Heart left ventricle (tissue), 13 donors: ENCODE measurements around the gene ISG20.

Source experiments
- POLR2A ChIP-seq, 2 donors: fragments of 450-650 bp; IDR thresholded peaks; one replicate each; pipeline ENCODE4 v1.6.1; 2017; ENCODE audit warnings: antibody characterized with exemption in 2 of 2, mild to moderate bottlenecking in 2 of 2, moderate library complexity in 2 of 2
- TF ChIP-seq, protein P1 (sequence below), 12 donors: fragments of 200-600 bp; sonication (generic) in 4 of 12; IDR thresholded peaks; one replicate each; pipeline versions ENCODE4 v1.5.0 to v1.8.0; 2018 to 2022; ENCODE audit warnings: antibody characterized with exemption in 12 of 12, mild to moderate bottlenecking in 5 of 12
- donor health status: ischemic (EF 13 %, LVEDD 7.1; RV severe dilation, severe dysfunction).
- donor health status: DM: no; HTN: yes; CAD: no.
- donor health status: DM: no; HTN: no; CAD: no.
- donor health status: ischemic (EF 25% LVEDD 6.9; RV normal size, moderate dysfunction).
- donor health status: ischemic (EF 25% LVEDD 5.7; RV mildly dilated, moderate dysfunction).
- donor health status: ischemic (EF 35%, LVEDD 5.7; RV mildly dilated, moderate dysfunction).
- donor health status: nonischemic (EF 11% LVEDD 7.7; RV severe dilation, severe dysfunction).
- donor health status: DM: yes; HTN: yes; CAD: no.
- donor health status: PGD.
- donor health status: ischemic (EF 29% LVEDD 5.4; RV normal size, mild dysfunction).
- donor health status: nonischemic (EF 23%, LVEDD 6.1; RV moderate dilation, normal function).

DNA sequence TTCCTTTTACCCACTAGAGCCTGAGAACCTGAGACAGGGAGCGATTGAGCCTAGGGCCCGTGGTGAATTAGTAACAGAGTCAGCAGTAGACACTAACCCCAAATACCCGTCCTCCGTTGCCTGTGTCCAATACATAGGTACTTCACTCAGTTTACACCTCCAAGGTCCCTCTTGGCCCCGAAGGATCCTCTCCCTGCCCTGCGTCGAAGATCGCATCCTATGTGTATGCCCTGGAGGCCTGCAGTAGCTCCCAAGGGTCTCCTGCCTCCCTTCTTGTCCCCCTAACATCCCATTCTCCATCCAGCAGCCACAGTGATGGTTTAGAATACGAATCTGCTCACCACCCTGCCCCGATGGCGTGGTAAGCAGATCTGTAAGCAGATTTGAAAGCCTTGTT lies 67.0 kb downstream of the ISG20 start:
- TF ChIP-seq, protein P1, sequence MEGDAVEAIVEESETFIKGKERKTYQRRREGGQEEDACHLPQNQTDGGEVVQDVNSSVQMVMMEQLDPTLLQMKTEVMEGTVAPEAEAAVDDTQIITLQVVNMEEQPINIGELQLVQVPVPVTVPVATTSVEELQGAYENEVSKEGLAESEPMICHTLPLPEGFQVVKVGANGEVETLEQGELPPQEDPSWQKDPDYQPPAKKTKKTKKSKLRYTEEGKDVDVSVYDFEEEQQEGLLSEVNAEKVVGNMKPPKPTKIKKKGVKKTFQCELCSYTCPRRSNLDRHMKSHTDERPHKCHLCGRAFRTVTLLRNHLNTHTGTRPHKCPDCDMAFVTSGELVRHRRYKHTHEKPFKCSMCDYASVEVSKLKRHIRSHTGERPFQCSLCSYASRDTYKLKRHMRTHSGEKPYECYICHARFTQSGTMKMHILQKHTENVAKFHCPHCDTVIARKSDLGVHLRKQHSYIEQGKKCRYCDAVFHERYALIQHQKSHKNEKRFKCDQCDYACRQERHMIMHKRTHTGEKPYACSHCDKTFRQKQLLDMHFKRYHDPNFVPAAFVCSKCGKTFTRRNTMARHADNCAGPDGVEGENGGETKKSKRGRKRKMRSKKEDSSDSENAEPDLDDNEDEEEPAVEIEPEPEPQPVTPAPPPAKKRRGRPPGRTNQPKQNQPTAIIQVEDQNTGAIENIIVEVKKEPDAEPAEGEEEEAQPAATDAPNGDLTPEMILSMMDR (IDR thresholded peaks at IDR 0.05), result no peak
- TF ChIP-seq POLR2A (IDR thresholded peaks at IDR 0.05), result no peak
